Uterus (tissue), 4 donors: Measurements from ENCODE around the gene ATP5MK. TPM values are rescaled to one million over a fixed set of nuclear protein-coding genes. Genes with fewer than 3 reads are reported as not detected.
A peak's percentile ranks its signal among the peaks of the same experiment; 100 is the strongest.

Source experiments
- DNase-seq, 2 donors: peaks; one replicate each; pipeline ENCODE4 v3.0.0-alpha.2; 2019 to 2020
- H3K27ac ChIP-seq, 2 donors: fragments of 200-600 bp; sonication (generic); 1 replicate in 1 of 2; 2 replicates in 1 of 2; pipeline ENCODE4 v1.5.1; 2016 to 2018
- H3K27me3 ChIP-seq, 2 donors: fragments of 200-600 bp; sonication (generic); one replicate each; pipeline ENCODE4 v1.5.1; 2018 to 2019; ENCODE audit warnings: control low read depth in 1 of 2
- H3K36me3 ChIP-seq, 2 donors: fragments of 200-600 bp; sonication (generic); one replicate each; pipeline ENCODE4 v1.5.1; 2019; ENCODE audit warnings: control low read depth in 1 of 2
- H3K4me1 ChIP-seq, 2 donors: fragments of 200-600 bp; sonication (generic); one replicate each; pipeline ENCODE4 v1.5.1; 2018 to 2019; ENCODE audit warnings: control low read depth in 1 of 2
- H3K4me3 ChIP-seq, 2 donors: fragments of 200-600 bp; sonication (generic); 1 replicate in 1 of 2; 2 replicates in 1 of 2; pipeline ENCODE4 v1.5.1; 2018 to 2019; ENCODE audit warnings: mild to moderate bottlenecking in 1 of 2
- H3K9me3 ChIP-seq, 2 donors: fragments of 200-600 bp; sonication (generic); one replicate each; pipeline ENCODE4 v1.5.1; 2019; ENCODE audit warnings: control low read depth in 1 of 2
- POLR2A ChIP-seq, 2 donors: fragments of 450-650 bp; IDR thresholded peaks; one replicate each; pipeline ENCODE4 v1.6.1; 2016; ENCODE audit warnings: antibody characterized with exemption in 2 of 2, mild to moderate bottlenecking in 1 of 2, moderate library complexity in 1 of 2
- intact Hi-C: fragments of 100-400 bp; cut with DNase I; formaldehyde crosslinking; loops from one replicate; pipeline ENCODE4 v1.15.1; 2023; ENCODE audit warnings: low total_unique reads
- total RNA-seq, 4 donors: library from RNA; depleted of rRNA in 3 of 4; stranded (reverse); fragments of >200 nt in 3 of 4; gene quantifications; one replicate each; pipeline versions ENCODE4 v1.1.0 to v1.2.4, GENCODE V29; 2014 to 2023
- TF ChIP-seq, protein P1 (sequence below), 4 experiments: fragments of 200-600 bp in 2 of 4; fragments of 450-650 bp in 2 of 4; sonication (generic) in 2 of 4; IDR thresholded peaks; one replicate each; pipeline ENCODE4 v1.5.1; 2016 to 2019; ENCODE audit warnings: antibody characterized with exemption in 4 of 4, mild to moderate bottlenecking in 2 of 4, moderate library complexity in 1 of 4
- donor health status: DM: yes; HTN: yes; CAD: no.

ATP5MK gene
- total RNA-seq, 4 donors from 2014 or later = 74.1 to 379 (median 185) TPM

DNA sequence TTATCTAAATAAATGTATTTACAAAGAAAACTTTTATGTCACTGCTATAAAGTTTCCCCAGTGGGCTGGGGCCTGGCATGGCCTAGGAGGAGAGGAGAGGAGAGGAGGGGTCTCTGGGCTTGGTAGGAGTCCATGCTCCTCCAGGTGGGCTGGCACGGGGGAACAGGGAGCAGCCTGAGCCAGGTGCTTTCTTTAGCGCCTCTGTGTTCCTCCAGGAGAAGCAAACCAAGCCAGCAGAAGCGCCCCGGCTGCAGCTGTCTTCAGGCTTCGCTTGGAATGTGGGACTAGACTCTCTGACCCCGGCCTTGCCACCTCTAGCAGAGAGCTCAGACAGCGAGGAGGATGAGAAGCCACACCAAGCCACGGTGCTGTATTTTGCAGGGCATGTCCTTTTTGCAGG is 45.3 kb upstream of the ATP5MK start:
- Histone ChIP-seq H3K4me3 (no peak overlapping the region), H3K36me3 (no peaks in the 10 kb centered on the region), H3K27ac (peak overlapping the region; percentile 91 to 94), H3K27me3 (no peaks in the 10 kb centered on the region), H3K4me1 (peaks cover 11 to 15% of the 10 kb centered on the region in 2 donors), H3K9me3 (no peaks in the 10 kb centered on the region)
- DNase-seq = no peak
- intact Hi-C loops = no loop called here
- TF ChIP-seq, protein P1, sequence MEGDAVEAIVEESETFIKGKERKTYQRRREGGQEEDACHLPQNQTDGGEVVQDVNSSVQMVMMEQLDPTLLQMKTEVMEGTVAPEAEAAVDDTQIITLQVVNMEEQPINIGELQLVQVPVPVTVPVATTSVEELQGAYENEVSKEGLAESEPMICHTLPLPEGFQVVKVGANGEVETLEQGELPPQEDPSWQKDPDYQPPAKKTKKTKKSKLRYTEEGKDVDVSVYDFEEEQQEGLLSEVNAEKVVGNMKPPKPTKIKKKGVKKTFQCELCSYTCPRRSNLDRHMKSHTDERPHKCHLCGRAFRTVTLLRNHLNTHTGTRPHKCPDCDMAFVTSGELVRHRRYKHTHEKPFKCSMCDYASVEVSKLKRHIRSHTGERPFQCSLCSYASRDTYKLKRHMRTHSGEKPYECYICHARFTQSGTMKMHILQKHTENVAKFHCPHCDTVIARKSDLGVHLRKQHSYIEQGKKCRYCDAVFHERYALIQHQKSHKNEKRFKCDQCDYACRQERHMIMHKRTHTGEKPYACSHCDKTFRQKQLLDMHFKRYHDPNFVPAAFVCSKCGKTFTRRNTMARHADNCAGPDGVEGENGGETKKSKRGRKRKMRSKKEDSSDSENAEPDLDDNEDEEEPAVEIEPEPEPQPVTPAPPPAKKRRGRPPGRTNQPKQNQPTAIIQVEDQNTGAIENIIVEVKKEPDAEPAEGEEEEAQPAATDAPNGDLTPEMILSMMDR (IDR thresholded peaks at IDR 0.05) = no peak
- no peak for TF ChIP-seq POLR2A (IDR thresholded peaks at IDR 0.05)

GRCh38 chr10:103441206-103441605 is 44.9 kb upstream of the ATP5MK start:
- intact Hi-C loops = no loop called here
- Histone ChIP-seq H3K36me3 (no peaks in the 10 kb centered on the region), H3K4me3 (no peak overlapping the region), H3K9me3 (no peaks in the 10 kb centered on the region), H3K27ac (peak overlapping the region; percentile 91 to 94), H3K27me3 (no peaks in the 10 kb centered on the region), H3K4me1 (peaks cover 11% of the 10 kb centered on the region in 2 donors)
- TF ChIP-seq, protein P1 (IDR thresholded peaks at IDR 0.05) = no peak
- no peak for TF ChIP-seq POLR2A (IDR thresholded peaks at IDR 0.05)
- DNase-seq = no peak

- H3K4me3 ChIP-seq = no peak overlapping the region
- H3K4me1 ChIP-seq = peaks cover 6 to 11% of the 10 kb centered on the region in 2 donors
- intact Hi-C loops = no loop called here
- peak overlapping the region in 1 of 2 donors; percentile 12 for H3K27ac ChIP-seq
- no peaks in the 10 kb centered on the region for H3K27me3 ChIP-seq
- no peak for TF ChIP-seq POLR2A (IDR thresholded peaks at IDR 0.05)
- TF ChIP-seq, protein P1 (IDR thresholded peaks at IDR 0.05) = no peak
- no peaks in the 10 kb centered on the region for H3K36me3 ChIP-seq
- H3K9me3 ChIP-seq = no peaks in the 10 kb centered on the region
- no peak for DNase-seq
These were observed 44.1 kb upstream of the ATP5MK start for GRCh38 chr10:103440416-103440815.

DNA sequence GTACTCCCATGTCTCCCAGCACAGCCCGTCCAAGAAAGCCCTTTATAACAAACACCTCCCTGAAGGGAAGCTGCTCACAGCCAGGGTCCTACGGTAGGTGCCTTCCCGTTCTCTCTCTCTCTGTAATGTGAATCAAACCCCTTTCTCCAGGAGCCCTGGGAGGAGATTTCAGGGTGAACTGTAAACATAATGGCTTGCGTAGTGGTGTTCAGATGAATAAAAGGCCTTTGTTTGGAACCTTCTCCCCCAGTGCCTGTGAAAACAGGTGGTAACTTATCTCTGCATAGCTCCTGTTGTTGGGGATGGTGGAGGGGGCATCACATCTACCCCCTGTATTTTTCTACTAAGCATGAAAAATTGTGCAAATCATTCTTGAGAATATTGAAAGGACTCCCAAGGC is 43.5 kb upstream of the ATP5MK start:
- no peaks in the 10 kb centered on the region for H3K9me3 ChIP-seq
- H3K27me3 ChIP-seq = no peaks in the 10 kb centered on the region
- no peak for DNase-seq
- no peak overlapping the region for H3K27ac ChIP-seq
- peaks cover 6 to 11% of the 10 kb centered on the region in 2 donors for H3K4me1 ChIP-seq
- H3K36me3 ChIP-seq = no peaks in the 10 kb centered on the region
- no peak overlapping the region for H3K4me3 ChIP-seq
- intact Hi-C loops = no loop called here
- no peak for TF ChIP-seq POLR2A (IDR thresholded peaks at IDR 0.05)
- TF ChIP-seq, protein P1 (IDR thresholded peaks at IDR 0.05) = no peak

GRCh38 chr10:103433858-103434257 is 37.6 kb upstream of the ATP5MK start:
- Histone ChIP-seq H3K9me3 (no peaks in the 10 kb centered on the region), H3K27ac (no peak overlapping the region), H3K4me3 (no peak overlapping the region), H3K4me1 (no peaks in the 10 kb centered on the region), H3K27me3 (no peaks in the 10 kb centered on the region), H3K36me3 (no peaks in the 10 kb centered on the region)
- intact Hi-C loops = no loop called here
- no peak for TF ChIP-seq POLR2A (IDR thresholded peaks at IDR 0.05)
- TF ChIP-seq, protein P1 (IDR thresholded peaks at IDR 0.05) = no peak
- no peak for DNase-seq
